Skeletal muscle tissue (tissue), 4 donors: Measurements from ENCODE around the gene ABHD12. TPM values are rescaled to one million over a fixed set of nuclear protein-coding genes. Genes with fewer than 3 reads are reported as not detected.
"Not testable (repeated sequence)": the region's sequence is repeated elsewhere in the genome, so short reads cannot be mapped to it uniquely, and the experiment has no call there.

Experiments
- H3K27ac ChIP-seq: one replicate; pipeline ENCODE4 v1.7.0; 2013; ENCODE audit warnings: mild to moderate bottlenecking, low read depth, low read length, inconsistent platforms
- H3K27me3 ChIP-seq, 3 donors: one replicate each; pipeline ENCODE4 v1.7.0; 2013; ENCODE audit warnings: low read length in 3 of 3; ENCODE audit not compliant: control insufficient read depth in 3 of 3, insufficient read depth in 3 of 3
- H3K36me3 ChIP-seq, 3 donors: one replicate each; pipeline ENCODE4 v1.7.0; 2013; ENCODE audit warnings: low read length in 3 of 3; ENCODE audit not compliant: control insufficient read depth in 3 of 3, insufficient read depth in 3 of 3
- H3K4me1 ChIP-seq, 3 donors: one replicate each; pipeline ENCODE4 v1.7.0; 2013; ENCODE audit warnings: low read length in 3 of 3, mild to moderate bottlenecking in 3 of 3; ENCODE audit not compliant: control insufficient read depth in 3 of 3, insufficient read depth in 3 of 3
- H3K4me3 ChIP-seq, 3 donors: one replicate each; pipeline ENCODE4 v1.7.0; 2013; ENCODE audit warnings: low read length in 3 of 3
- H3K9ac ChIP-seq, 3 donors: one replicate each; pipeline ENCODE4 v1.7.0; 2013; ENCODE audit warnings: low read length in 3 of 3, mild to moderate bottlenecking in 3 of 3, moderate library complexity in 2 of 3, low read depth in 1 of 3
- H3K9me3 ChIP-seq, 3 donors: one replicate each; pipeline ENCODE4 v1.7.0; 2013; ENCODE audit warnings: low read length in 3 of 3; ENCODE audit not compliant: control insufficient read depth in 3 of 3
- total RNA-seq: library from RNA; depleted of rRNA; stranded (reverse); fragments of >200 nt; gene quantifications from one replicate; pipeline ENCODE4 v1.2.3, GENCODE V29; 2014
- donor health status: Osteomylitis.

The ABHD12 gene
- total RNA-seq, 1 donor from 2014 or later, result 29.7 TPM

- H3K36me3 ChIP-seq, result peaks cover 0 to 2% (median 0%) of the 10 kb centered on the region in 3 donors
- H3K9me3 ChIP-seq, result no peaks in the 10 kb centered on the region
- H3K27ac ChIP-seq, result no peak overlapping the region
- H3K27me3 ChIP-seq, result no peaks in the 10 kb centered on the region
- no peak overlapping the region for H3K4me3 ChIP-seq
- H3K9ac ChIP-seq, result no peak overlapping the region
- H3K4me1 ChIP-seq, result peaks cover 0 to 4% (median 0%) of the 10 kb centered on the region in 3 donors
These were observed 48.6 kb downstream of the ABHD12 start for GRCh38 chr20:25341716-25342680.

- Histone ChIP-seq H3K9ac (no peak overlapping the region), H3K4me1 (peaks cover 0 to 4% (median 0%) of the 10 kb centered on the region in 3 donors), H3K4me3 (no peak overlapping the region), H3K9me3 (no peaks in the 10 kb centered on the region), H3K27me3 (no peaks in the 10 kb centered on the region), H3K36me3 (peaks cover 0 to 2% (median 0%) of the 10 kb centered on the region in 3 donors), H3K27ac (no peak overlapping the region)
These were observed 50.3 kb downstream of the ABHD12 start for GRCh38 chr20:25340380-25340779.

GRCh38 chr20:25339608-25340007 is 51.0 kb downstream of the ABHD12 start:
- Histone ChIP-seq H3K9ac (no peak overlapping the region), H3K4me1 (peaks cover 0 to 4% (median 0%) of the 10 kb centered on the region in 3 donors), H3K27ac (no peak overlapping the region), H3K9me3 (no peaks in the 10 kb centered on the region), H3K36me3 (peaks cover 0 to 2% (median 0%) of the 10 kb centered on the region in 3 donors), H3K27me3 (no peaks in the 10 kb centered on the region), H3K4me3 (no peak overlapping the region)

- Histone ChIP-seq H3K36me3 (peaks cover 0 to 2% (median 0%) of the 10 kb centered on the region in 3 donors), H3K9ac (no peak overlapping the region), H3K27ac (no peak overlapping the region), H3K4me1 (peaks cover 0 to 4% (median 0%) of the 10 kb centered on the region in 3 donors), H3K9me3 (no peaks in the 10 kb centered on the region), H3K27me3 (no peaks in the 10 kb centered on the region), H3K4me3 (no peak overlapping the region)
These were observed 52.3 kb downstream of the ABHD12 start for GRCh38 chr20:25338112-25339023.

- Histone ChIP-seq H3K9ac (no peak overlapping the region), H3K36me3 (peaks cover 0 to 2% (median 0%) of the 10 kb centered on the region in 3 donors), H3K27me3 (no peaks in the 10 kb centered on the region), H3K4me1 (no peaks in the 10 kb centered on the region), H3K4me3 (no peak overlapping the region), H3K27ac (no peak overlapping the region), H3K9me3 (no peaks in the 10 kb centered on the region)
These were observed 53.8 kb downstream of the ABHD12 start for GRCh38 chr20:25336561-25337422.

- not testable (repeated sequence) for H3K9me3 ChIP-seq, H3K27ac ChIP-seq
These were observed 55.7 kb downstream of the ABHD12 start for GRCh38 chr20:25334972-25335371.

GRCh38 chr20:25328954-25329498 is 61.6 kb downstream of the ABHD12 start:
- Histone ChIP-seq H3K27ac (no peak overlapping the region), H3K9me3 (no peaks in the 10 kb centered on the region), H3K4me1 (peaks cover 10 to 13% (median 11%) of the 10 kb centered on the region in 3 donors), H3K4me3 (no peak overlapping the region), H3K9ac (no peak overlapping the region), H3K36me3 (no peaks in the 10 kb centered on the region), H3K27me3 (no peaks in the 10 kb centered on the region)

More at GRCh38 chr20:25334972-25335371, 55.7 kb downstream of the ABHD12 start:
- not testable (repeated sequence) for H3K4me3 ChIP-seq, H3K36me3 ChIP-seq, H3K9ac ChIP-seq, H3K4me1 ChIP-seq, H3K27me3 ChIP-seq

- no peak overlapping the region for H3K4me3 ChIP-seq
- H3K4me1 ChIP-seq, result peaks cover 10 to 13% (median 11%) of the 10 kb centered on the region in 3 donors
- no peaks in the 10 kb centered on the region for H3K27me3 ChIP-seq
- no peak overlapping the region for H3K9ac ChIP-seq
- no peaks in the 10 kb centered on the region for H3K9me3 ChIP-seq
- peaks cover 0 to 7% (median 2%) of the 10 kb centered on the region in 3 donors for H3K36me3 ChIP-seq
- no peak overlapping the region for H3K27ac ChIP-seq
These were observed 63.0 kb downstream of the ABHD12 start for GRCh38 chr20:25327521-25328235.
